HEK293T (cell line): Measurements from ENCODE around the gene GPR55.

Experiments
- BHLHE40 ChIP-seq: fragments of 450-650 bp; IDR thresholded peaks from 2 replicates; pipeline ENCODE4 v1.6.1; 2016; ENCODE audit warnings: mild to moderate bottlenecking, moderate library complexity, borderline replicate concordance
- FOXK2 ChIP-seq: fragments of 450-650 bp; IDR thresholded peaks from 2 replicates; pipeline ENCODE4 v1.6.1; 2016; ENCODE audit warnings: mild to moderate bottlenecking
- FOXM1 ChIP-seq: fragments of 450-650 bp; IDR thresholded peaks from 2 replicates; pipeline ENCODE4 v1.6.1; 2017; ENCODE audit warnings: mild to moderate bottlenecking, borderline replicate concordance
- NFRKB ChIP-seq: fragments of 450-650 bp; IDR thresholded peaks from 2 replicates; pipeline ENCODE4 v1.6.1; 2016; ENCODE audit warnings: mild to moderate bottlenecking, moderate library complexity
- PKNOX1 ChIP-seq: fragments of 450-650 bp; IDR thresholded peaks from 2 replicates; pipeline ENCODE4 v1.6.1; 2016
- SP1 ChIP-seq: fragments of 450-650 bp; IDR thresholded peaks from 2 replicates; pipeline ENCODE4 v1.6.1; 2017
- SUZ12 ChIP-seq: fragments of 450-650 bp; IDR thresholded peaks from 2 replicates; pipeline ENCODE4 v1.6.1; 2016; ENCODE audit warnings: mild to moderate bottlenecking
- TARDBP ChIP-seq: fragments of 450-650 bp; IDR thresholded peaks from 2 replicates; pipeline ENCODE4 v1.6.1; 2016

GRCh38 chr2:230924092-230924469 is 961 bp downstream of the GPR55 start:
- TF ChIP-seq PKNOX1 = no peak
- no peak for TF ChIP-seq NFRKB
- TF ChIP-seq SP1 = no peak
- TF ChIP-seq BHLHE40 = no peak
- no peak for TF ChIP-seq FOXM1
- TF ChIP-seq FOXK2 = no peak
- no peak for TF ChIP-seq SUZ12
- no peak for TF ChIP-seq TARDBP
